ENCODE measurements around the gene RANBP1.

Gene RANBP1

DNA sequence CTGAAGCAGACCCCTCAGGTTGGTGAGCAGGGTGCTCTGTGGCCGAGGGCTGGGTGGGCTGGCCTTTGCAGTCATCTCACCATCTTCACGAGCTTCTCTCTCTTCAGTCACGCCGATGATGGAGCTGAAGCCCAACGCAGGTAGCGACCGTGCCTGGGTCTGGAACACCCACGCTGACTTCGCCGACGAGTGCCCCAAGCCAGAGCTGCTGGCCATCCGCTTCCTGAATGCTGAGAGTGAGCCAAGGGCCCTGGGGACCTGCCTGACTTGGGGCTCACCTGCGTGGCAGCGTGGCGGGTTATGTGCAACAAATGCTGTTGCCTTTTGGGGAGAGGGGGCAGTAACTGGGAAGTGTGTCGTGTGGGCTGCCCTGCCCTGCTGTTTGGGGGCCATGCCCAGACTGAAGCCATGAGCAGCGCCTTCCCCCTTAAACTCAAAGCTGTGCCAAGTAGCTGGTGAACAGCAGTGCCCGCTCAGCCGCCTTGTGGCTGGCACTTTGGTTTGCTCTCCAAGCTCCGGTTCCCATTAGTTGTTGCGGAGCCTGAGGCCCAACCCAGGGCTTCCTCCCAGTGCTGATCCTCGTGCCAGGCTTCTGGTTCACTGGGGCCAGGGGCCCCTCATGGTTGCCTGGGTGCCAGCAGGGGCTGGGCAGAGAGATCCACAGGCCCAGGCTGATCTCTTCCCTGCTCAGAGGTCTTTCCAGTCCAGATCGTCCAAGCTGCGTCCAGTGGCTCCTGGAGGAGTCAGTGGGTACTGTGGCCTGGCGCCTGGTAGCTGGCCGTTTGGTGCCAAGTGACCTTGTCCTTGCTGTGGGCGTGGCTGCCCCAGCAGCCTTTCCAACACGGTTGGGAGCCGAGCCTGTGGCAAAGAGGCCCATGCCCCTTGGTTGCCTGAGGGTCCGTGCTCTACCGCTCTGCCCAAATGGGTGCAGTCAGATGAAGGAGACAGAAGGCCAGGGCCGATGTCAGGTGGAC lies 9.6 kb downstream of the RANBP1 start:
- DNase-seq (ENCODE audit: low read depth): no peak

GRCh38 chr22:20126284-20127029 lies 10.6 kb downstream of the RANBP1 start:
- no peak for DNase-seq (ENCODE audit: low read depth)

DNA sequence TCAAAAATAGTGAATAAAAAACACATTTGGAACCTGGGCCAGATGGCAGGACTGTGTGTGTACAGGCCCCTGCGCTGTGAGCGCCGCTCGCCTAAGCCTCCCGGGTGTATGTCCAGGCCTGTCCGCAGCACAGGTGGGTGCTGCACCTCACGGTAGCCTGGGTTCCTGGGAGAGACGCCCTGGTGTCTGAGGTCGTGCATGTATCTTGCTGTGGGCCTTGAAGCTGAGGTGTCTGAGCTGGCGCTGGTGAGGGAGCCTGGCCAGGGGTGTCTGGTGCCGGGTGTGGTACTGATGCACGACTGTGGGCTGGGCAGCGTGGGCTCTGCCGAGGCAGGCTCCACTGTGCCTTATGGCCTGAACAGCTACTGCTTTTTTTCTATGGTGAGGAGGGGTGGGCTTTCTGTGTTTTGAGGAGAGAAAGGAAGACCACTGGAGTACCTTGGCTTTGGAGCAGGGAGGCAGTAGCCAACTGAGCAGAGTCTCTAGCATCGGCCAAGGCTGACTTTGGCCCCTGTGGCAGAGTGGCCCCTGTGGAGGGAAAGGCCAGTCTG lies 11.5 kb downstream of the RANBP1 start:
- no peak for DNase-seq (ENCODE audit: low read depth)

DNA sequence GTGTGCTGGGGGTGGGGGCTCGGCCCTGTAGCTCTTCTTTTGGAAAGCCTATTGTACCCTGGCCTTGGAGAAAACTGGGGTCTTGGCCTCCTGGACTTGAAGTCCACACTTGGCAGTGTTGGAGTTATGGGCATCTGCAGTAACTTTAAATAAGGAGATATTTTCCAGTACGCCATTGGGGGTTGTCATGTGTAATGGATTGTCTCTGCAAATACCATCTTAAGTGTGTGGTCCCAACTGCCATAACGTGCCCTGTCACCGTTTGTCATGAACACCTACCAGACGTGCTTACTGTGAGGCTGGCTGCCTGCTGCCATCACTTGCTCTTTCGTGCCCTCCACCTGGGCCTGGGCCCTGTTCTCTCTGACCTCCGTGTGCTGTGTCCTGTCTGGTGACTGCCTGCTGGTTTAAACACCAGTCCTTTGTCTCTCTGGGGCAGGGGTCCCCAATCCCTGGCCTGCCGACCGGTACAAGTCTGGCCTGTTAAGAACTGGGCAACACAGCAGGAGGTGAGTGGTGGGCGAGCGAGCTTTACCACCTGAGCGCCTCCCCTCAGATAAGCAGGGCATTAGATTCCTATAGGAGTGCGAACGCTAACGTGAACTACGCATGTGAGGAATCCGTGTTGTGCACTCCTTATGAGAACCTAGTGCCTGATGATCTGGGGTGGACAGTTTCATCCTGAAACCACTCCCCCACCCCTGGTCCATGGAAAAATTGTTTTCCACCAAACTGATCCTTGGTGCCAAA lies 12.1 kb downstream of the RANBP1 start:
- DNase-seq (ENCODE audit: low read depth): no peak

GRCh38 chr22:20128619-20128901 lies 12.7 kb downstream of the RANBP1 start:
- no peak for DNase-seq (ENCODE audit: low read depth)

- DNase-seq (ENCODE audit: low read depth): peak; percentile 36
Observed at GRCh38 chr22:20128902-20129746, 13.2 kb downstream of the RANBP1 start.

GRCh38 chr22:20129747-20130014 lies 13.8 kb downstream of the RANBP1 start:
- no peak for DNase-seq (ENCODE audit: low read depth)

DNA sequence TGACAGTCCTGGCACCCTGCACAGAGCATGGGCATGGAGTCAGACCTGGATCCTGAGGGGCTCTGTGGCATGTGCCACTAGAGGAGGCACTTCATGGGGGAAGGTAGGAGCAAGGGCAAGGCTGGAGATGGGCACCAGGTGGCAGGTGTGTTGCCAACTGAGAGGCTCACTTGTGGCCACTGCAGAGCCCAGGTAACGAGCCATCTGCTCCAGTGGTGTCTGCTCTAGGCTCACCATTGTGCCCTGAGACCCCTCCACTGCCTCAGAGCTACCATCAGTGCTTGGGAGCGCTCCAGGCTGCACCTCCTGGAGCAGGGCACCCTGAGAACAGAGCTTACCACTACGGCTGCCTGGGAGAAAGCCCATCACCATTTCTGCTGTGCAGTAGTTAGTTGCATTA lies 14.4 kb downstream of the RANBP1 start:
- DNase-seq (ENCODE audit: low read depth): no peak

DNA sequence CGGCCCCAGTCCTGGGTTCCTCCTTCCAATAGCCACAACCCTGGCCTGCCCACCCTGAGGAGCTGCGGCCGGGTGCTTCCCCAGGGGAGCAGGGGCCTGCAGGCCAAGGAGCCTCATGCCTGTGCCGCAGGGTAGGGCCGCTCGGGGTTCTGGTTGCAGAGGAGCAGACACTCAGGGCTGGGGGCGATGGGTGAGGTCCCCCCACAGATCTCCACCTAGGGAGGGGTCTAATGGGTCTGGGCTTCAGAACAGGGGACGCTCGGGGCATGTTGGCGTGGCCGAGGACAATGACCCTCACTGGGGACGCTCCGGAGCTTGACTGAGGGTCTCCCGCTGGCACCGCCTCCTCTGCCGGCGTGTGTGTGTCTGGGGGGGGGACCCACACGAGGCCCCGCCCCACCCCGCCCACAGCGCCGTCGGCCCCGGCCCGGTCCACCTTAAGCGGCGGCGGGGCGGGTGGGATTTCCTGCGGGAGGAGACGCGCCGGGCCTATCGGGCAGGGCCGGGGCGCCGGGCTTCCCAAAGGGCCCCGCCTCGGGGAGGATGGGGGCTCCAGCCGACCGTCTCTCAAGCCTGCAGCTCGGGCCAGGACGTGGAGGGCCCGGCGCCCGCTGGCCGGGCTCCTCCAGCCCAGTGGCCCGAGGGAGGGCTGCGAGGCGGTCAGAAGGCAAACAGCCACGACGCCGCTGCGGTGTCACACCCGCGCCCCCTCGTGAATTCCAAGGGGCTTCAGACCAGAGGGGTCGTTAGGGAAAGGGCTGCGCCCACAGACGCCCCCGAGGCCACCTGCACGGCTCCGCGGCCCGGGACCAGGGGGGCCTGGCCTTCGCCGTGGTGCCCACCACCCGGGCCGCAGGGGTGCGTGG lies 15.1 kb downstream of the RANBP1 start:
- DNase-seq (ENCODE audit: low read depth): peak; percentile 76

GRCh38 chr22:20131597-20131858 lies 15.6 kb downstream of the RANBP1 start, which contains the start of gene ZDHHC8:
TSS of gene ZDHHC8 (plus strand) at chr22:20131804. CDS start at chr22:20131948, 144 bp downstream.
- DNase-seq (ENCODE audit: low read depth): peak; percentile 41

- DNase-seq (ENCODE audit: low read depth): no peak
Observed at GRCh38 chr22:20131859-20132685, 16.2 kb downstream of the RANBP1 start.

- DNase-seq (ENCODE audit: low read depth): no peak
Observed at GRCh38 chr22:20132686-20133246, 16.9 kb downstream of the RANBP1 start.

DNA sequence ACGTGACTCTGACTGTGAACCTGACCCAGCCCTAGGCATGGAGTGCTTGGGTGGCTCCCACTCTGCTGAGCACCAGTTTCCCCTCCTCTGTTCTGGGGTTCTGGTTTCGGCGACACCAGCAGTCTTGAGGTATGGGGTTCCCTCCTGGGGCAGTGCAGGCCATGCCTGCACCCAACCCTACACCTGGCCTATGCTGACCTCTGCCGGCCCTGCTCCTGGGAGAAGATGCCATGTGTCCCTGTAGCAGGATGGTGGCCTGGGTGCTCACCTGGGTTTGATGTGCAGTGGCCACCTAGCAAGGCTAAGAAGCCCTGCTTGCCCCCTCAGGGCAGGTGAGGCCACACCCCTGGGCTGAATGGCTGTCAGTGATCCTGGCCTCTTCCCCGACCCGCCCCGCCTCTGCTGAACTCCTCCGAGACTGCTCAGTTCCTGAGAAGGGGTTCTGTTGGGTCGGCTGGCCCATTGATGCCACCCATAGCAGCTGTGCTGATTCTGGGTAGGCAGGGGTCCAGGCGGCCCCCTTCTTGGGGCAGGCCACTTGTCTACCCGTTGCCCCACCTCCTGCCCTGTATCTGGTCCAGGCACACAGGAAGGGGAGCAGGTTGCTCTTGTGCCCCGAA lies 18.1 kb downstream of the RANBP1 start:
- no peak for DNase-seq (ENCODE audit: low read depth)

GRCh38 chr22:20135265-20135664 lies 19.4 kb downstream of the RANBP1 start:
- no peak for DNase-seq (ENCODE audit: low read depth)

GRCh38 chr22:20135806-20136602 lies 20.1 kb downstream of the RANBP1 start:
- no peak for DNase-seq (ENCODE audit: low read depth)

DNA sequence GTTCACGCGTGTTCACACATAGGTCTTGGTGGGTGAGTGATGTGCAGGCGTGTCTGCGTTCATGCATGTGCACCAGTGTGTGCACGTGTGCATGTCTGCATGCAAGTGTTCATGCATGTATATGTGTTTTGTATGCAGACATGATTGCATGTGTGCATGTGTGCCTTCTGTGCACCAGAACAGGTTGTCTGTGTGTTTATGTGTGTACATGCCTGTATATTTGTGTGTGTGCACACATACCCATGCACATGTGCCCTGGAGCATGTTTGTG lies 20.6 kb downstream of the RANBP1 start:
- no peak for DNase-seq (ENCODE audit: low read depth)

DNA sequence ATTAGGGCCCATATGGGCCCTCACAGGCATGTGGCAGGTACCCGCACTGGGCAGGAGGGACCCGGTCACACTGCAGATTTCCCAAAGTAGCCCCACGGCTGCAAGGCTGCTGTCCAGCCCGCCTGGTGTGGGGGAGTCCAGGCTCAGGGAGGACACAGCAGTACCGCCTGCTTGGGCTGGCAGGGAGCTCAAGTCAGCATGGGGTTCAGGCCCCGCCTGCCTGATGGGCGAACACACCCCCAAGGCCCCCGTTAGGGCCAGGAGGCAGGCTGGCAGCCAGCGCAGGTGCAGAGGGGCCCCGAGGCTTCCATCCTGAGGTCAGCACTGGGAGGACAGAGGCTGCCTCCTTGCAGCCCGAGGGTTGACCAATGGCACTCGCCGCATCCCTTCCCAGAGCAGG lies 21.2 kb downstream of the RANBP1 start:
- DNase-seq (ENCODE audit: low read depth): no peak

- DNase-seq (ENCODE audit: low read depth): no peak
Observed at GRCh38 chr22:20137671-20138416, 21.9 kb downstream of the RANBP1 start.
